Loucy (cell line): ENCODE results near the gene GOLIM4.
A peak's percentile ranks its signal among the peaks of the same experiment; 100 is the strongest.

Experiments
- H2AFZ ChIP-seq: fragments of 200-600 bp; sonication (generic); 2 replicates; pipeline ENCODE4 v1.6.0; 2016; ENCODE audit warnings: antibody characterized with exemption, mild to moderate bottlenecking, low read length, moderate library complexity
- H3F3A ChIP-seq: fragments of 200-600 bp; 2 replicates; pipeline ENCODE4 v1.6.0; 2016; ENCODE audit warnings: antibody characterized with exemption, low read depth, mild to moderate bottlenecking
- H3K27me3 ChIP-seq: fragments of 200-600 bp; sonication (generic); 2 replicates; pipeline ENCODE4 v1.6.1; 2014; ENCODE audit warnings: low read length, mild to moderate bottlenecking; ENCODE audit not compliant: insufficient read depth, poor library complexity, severe bottlenecking
- H3K36me3 ChIP-seq: fragments of 200-600 bp; sonication (generic); 2 replicates; pipeline ENCODE4 v1.6.1; 2016; ENCODE audit warnings: low read length; ENCODE audit not compliant: insufficient read depth
- H3K4me1 ChIP-seq: fragments of 200-600 bp; sonication (generic); 2 replicates; pipeline ENCODE4 v1.5.1; 2014; ENCODE audit warnings: low read length, mild to moderate bottlenecking; ENCODE audit not compliant: insufficient read depth, poor library complexity, severe bottlenecking
- H3K4me2 ChIP-seq: fragments of 200-600 bp; sonication (generic); 2 replicates; pipeline ENCODE4 v1.6.0; 2014; ENCODE audit warnings: antibody characterized with exemption, low read length, low read depth, mild to moderate bottlenecking; ENCODE audit not compliant: poor library complexity, severe bottlenecking
- H3K4me3 ChIP-seq: fragments of 200-600 bp; sonication (generic); 2 replicates; pipeline ENCODE4 v1.5.1; 2014; ENCODE audit warnings: low read length, mild to moderate bottlenecking, mixed read lengths; ENCODE audit not compliant: poor library complexity, severe bottlenecking
- H3K79me2 ChIP-seq: fragments of 200-600 bp; sonication (generic); 2 replicates; pipeline ENCODE4 v1.6.1; 2014; ENCODE audit warnings: low read length; ENCODE audit not compliant: insufficient read depth
- H3K9ac ChIP-seq: fragments of 200-600 bp; sonication (generic); 2 replicates; pipeline ENCODE4 v1.6.0; 2014; ENCODE audit warnings: mild to moderate bottlenecking, low read depth, low read length, moderate library complexity; ENCODE audit not compliant: poor library complexity, severe bottlenecking
- H3K9me2 ChIP-seq: fragments of 200-600 bp; sonication (generic); replicated peaks from 2 replicates; pipeline ENCODE4 v1.6.1; 2016; ENCODE audit warnings: low read depth, low read length, mixed read lengths
- H3K9me3 ChIP-seq: fragments of 200-600 bp; sonication (generic); 2 replicates; pipeline ENCODE4 v1.6.1; 2014; ENCODE audit warnings: mild to moderate bottlenecking, antibody characterized with exemption, low read length, low read depth; ENCODE audit not compliant: insufficient read depth
- H4K20me1 ChIP-seq: fragments of 200-600 bp; sonication (generic); 2 replicates; pipeline ENCODE4 v1.6.0; 2014; ENCODE audit warnings: antibody characterized with exemption, low read length, mild to moderate bottlenecking; ENCODE audit not compliant: insufficient read depth, poor library complexity, severe bottlenecking
- CTCF ChIP-seq: fragments of 200-600 bp; sonication (generic); conservative IDR thresholded peaks from 2 replicates; pipeline ENCODE4 v1.5.1; 2014; ENCODE audit warnings: mild to moderate bottlenecking, antibody characterized with exemption, low read length
- EZH2phosphoT487 ChIP-seq: fragments of 200-600 bp; IDR thresholded peaks from 2 replicates; pipeline ENCODE4 v1.6.1; 2018; ENCODE audit warnings: antibody characterized with exemption, mild to moderate bottlenecking, moderate library complexity, borderline replicate concordance

Gene GOLIM4

GRCh38 chr3:168054447-168054846 lies 41.3 kb downstream of the GOLIM4 start:
- H3K27me3 ChIP-seq: no peaks in the 10 kb centered on the region
- no peaks in the 10 kb centered on the region for H3K9me3 ChIP-seq
- H3K4me1 ChIP-seq: no peaks in the 10 kb centered on the region
- no peak overlapping the region for H3K9ac ChIP-seq
- H3F3A ChIP-seq: no peaks in the 10 kb centered on the region
- H4K20me1 ChIP-seq: no peaks in the 10 kb centered on the region
- no peak overlapping the region for H3K4me3 ChIP-seq
- no peak overlapping the region for H2AFZ ChIP-seq
- H3K9me2 ChIP-seq: no peaks in the 10 kb centered on the region
- H3K36me3 ChIP-seq: no peaks in the 10 kb centered on the region
- TF ChIP-seq EZH2phosphoT487 (no peak), CTCF (no peak)
- no peak overlapping the region for H3K4me2 ChIP-seq
- H3K79me2 ChIP-seq: peaks cover 11% of the 10 kb centered on the region; the same call in 1 of the 2 replicates

DNA sequence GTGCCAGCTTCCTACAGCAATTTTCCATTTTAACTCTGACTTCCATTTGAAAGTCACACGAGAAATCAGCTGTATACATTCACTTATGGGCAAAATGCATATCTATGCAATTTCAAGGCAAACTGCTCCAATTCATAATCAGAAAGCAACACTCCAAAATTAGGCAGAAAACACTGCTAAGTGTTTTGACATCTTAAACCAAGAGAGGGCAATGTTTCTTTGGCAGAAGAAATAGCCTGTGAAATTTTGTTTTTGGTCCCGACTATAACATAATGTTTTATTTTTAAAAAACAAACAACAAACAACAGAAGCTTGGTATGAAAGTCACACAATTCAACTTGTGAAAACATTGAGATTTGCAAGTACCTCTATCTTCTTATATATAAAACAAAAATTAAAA lies 42.6 kb downstream of the GOLIM4 start:
- H3K27me3 ChIP-seq: no peaks in the 10 kb centered on the region
- no peaks in the 10 kb centered on the region for H4K20me1 ChIP-seq
- H3K9me2 ChIP-seq: no peaks in the 10 kb centered on the region
- peaks cover 6% of the 10 kb centered on the region; the same call in 1 of the 2 replicates for H3K79me2 ChIP-seq
- H2AFZ ChIP-seq: no peak overlapping the region
- no peak overlapping the region for H3K4me2 ChIP-seq
- H3K36me3 ChIP-seq: no peaks in the 10 kb centered on the region
- no peaks in the 10 kb centered on the region for H3K4me1 ChIP-seq
- no peaks in the 10 kb centered on the region for H3F3A ChIP-seq
- peak; percentile 49 for TF ChIP-seq CTCF
- TF ChIP-seq EZH2phosphoT487: no peak
- no peaks in the 10 kb centered on the region for H3K9me3 ChIP-seq
- H3K4me3 ChIP-seq: no peak overlapping the region
- H3K9ac ChIP-seq: no peak overlapping the region

DNA sequence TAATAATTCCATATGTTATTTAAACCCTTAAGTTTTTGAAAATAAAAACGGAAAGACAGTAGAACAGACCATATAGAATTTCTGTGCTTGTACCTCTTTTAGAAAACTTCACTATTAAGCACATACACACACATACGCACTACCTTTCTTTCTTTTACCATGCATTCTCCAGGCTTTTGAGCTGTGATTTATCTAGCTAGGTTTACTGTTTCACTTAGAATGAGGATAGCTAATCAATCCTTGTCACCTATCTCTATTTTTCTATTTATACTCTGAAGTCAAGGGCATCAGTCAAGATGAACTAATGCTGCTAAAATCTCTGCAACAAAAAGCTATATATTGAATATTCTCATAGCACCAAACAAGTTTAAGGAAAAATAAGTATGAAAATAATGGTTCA lies 43.2 kb downstream of the GOLIM4 start:
- H3K4me1 ChIP-seq: no peaks in the 10 kb centered on the region
- H3K9ac ChIP-seq: no peak overlapping the region
- H4K20me1 ChIP-seq: no peaks in the 10 kb centered on the region
- no peak overlapping the region for H3K4me3 ChIP-seq
- no peaks in the 10 kb centered on the region for H3K9me2 ChIP-seq
- H3K79me2 ChIP-seq: peaks cover 6% of the 10 kb centered on the region; the same call in 1 of the 2 replicates
- H3F3A ChIP-seq: no peaks in the 10 kb centered on the region
- no peaks in the 10 kb centered on the region for H3K9me3 ChIP-seq
- H3K27me3 ChIP-seq: no peaks in the 10 kb centered on the region
- H2AFZ ChIP-seq: no peak overlapping the region
- no peaks in the 10 kb centered on the region for H3K36me3 ChIP-seq
- H3K4me2 ChIP-seq: no peak overlapping the region
- TF ChIP-seq EZH2phosphoT487: no peak
